Measurements from ENCODE around the gene SERPINB1. TPM values are rescaled to one million over a fixed set of nuclear protein-coding genes. Genes with fewer than 3 reads are reported as not detected.

SERPINB1 gene
- total and polyA plus RNA-seq, 9 of the 15 experiments (the other 6 are each of a cell fraction or from before 2014, with no cell fraction given), result 33.9 to 108 (median 63.8) TPM

DNA sequence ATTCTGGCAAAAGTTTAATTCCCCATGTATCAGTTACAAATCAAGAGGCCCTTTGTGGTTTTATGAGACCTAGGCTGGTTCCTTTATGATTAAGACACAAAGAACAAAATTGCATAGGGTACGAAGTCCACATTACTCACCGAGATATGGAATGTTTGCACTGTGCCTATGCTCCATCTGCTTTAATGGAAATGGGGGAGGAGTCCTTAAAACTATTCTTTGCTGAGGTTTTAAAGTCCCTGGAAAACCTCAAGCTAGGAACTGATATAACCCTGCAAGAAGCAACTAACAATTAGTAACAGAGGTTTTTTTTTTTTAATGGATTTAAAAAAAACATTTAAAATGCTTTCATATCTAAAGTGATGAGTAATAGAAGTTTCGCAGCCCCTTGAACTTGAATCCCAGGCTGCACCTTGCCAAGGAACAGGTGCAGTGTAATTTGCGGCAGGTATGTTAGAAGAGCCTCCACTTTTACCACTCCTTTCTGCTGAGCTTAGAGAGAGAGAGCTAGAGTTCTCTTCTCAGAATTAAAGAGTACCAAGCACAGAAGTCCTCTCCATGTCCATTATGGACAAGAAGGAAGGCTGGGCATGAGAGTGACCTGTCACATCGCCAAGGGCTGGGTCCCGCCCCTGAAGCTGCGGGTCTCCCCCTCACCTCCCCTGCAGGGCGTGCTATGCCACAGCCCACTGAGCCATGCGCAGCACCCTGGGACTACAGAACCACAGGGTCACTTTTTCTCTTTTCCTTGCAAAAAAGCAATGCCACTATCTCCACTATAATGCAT is 2.3 kb downstream of the SERPINB1 start (continued):
- TF ChIP-seq GABPB1 (CRISPR knock-in tag; IDR thresholded peaks at IDR 0.05) (peak; percentile 27; the same call in 1 of the 2 replicates), ZNF212 (CRISPR knock-in tag; IDR thresholded peaks at IDR 0.05) (no peak), CEBPG (CRISPR knock-in tag; IDR thresholded peaks at IDR 0.05) (no peak), CEBPG (tag; conservative IDR thresholded peaks at IDR 0.05 in 1 of 2, IDR thresholded peaks at IDR 0.05 in 1 of 2) (0 out of 4 replicates have a peak, but pooled peaks of 1 of the 2 experiments have one; percentile 10), FOSL1 (tag; conservative IDR thresholded peaks at IDR 0.05) (0 out of 2 replicates have a peak, but pooled peaks have one; percentile 42), GABPA (tag; conservative IDR thresholded peaks at IDR 0.05; ENCODE audit: low read depth) (no peak)
- TF ChIP-seq, protein P1, sequence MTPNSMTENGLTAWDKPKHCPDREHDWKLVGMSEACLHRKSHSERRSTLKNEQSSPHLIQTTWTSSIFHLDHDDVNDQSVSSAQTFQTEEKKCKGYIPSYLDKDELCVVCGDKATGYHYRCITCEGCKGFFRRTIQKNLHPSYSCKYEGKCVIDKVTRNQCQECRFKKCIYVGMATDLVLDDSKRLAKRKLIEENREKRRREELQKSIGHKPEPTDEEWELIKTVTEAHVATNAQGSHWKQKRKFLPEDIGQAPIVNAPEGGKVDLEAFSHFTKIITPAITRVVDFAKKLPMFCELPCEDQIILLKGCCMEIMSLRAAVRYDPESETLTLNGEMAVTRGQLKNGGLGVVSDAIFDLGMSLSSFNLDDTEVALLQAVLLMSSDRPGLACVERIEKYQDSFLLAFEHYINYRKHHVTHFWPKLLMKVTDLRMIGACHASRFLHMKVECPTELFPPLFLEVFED (CRISPR knock-in tag; conservative IDR thresholded peaks at IDR 0.05), result 0 out of 2 replicates have a peak, but pooled peaks have one; percentile 27

DNA sequence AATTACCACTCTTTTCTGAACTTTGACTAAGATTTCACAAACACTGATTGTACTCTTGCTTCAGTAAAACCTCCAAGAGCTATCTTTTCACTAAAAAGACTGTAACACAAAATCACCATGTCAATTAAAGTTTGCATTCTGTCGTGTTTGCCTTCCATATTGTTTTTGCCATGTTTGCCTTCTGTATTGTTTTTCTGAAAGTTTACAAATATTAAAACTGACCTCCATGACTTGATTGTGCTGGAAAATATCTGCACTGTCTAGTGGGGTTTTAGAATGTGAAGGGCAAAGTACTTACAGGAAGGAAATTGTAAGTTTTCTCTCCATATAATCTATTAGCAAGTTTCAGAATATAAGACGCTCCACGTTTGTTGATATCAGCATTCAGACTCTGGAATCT is 3.4 kb downstream of the SERPINB1 start:
- Histone ChIP-seq H3K9me1 (ENCODE audit: control insufficient read depth, insufficient read depth, low read length) (no peaks in the 10 kb centered on the region), H3K27me3 (ENCODE audit: control insufficient read depth in 2 of 2, insufficient read depth in 2 of 2, low read length in 2 of 2) (no peaks in the 10 kb centered on the region), H3K27ac (ENCODE audit: extremely low read depth, low read depth, low read length) (no peak overlapping the region), H3K9me3 (replicated peaks; ENCODE audit: control insufficient read depth, insufficient read depth, low read depth, low read length) (no peaks in the 10 kb centered on the region), H3K4me1 (replicated peaks in 1 of 2; ENCODE audit: control insufficient read depth in 2 of 2, insufficient read depth in 2 of 2, low read length in 2 of 2) (peaks cover 27 to 30% of the 10 kb centered on the region in 2 experiments), H3K4me3 (no peak overlapping the region), H3K4me2 (ENCODE audit: insufficient read depth, low read length) (no peak overlapping the region), H3K9ac (ENCODE audit: insufficient read depth in 1 of 2, low read depth in 2 of 2, low read length in 2 of 2) (no peak overlapping the region), H3K79me2 (ENCODE audit: control insufficient read depth, insufficient read depth, low read length) (peaks cover 23% of the 10 kb centered on the region), H3K36me3 (ENCODE audit: control insufficient read depth, insufficient read depth, low read length) (peaks cover 64% of the 10 kb centered on the region), H4K20me1 (replicated peaks; ENCODE audit: control insufficient read depth, insufficient read depth, low read length) (no peaks in the 10 kb centered on the region), H2AFZ (ENCODE audit: low read depth, low read length) (no peak overlapping the region)
- ChIA-PET POLR2A (interaction anchor here (0.5 to 4.0 kb wide), 5 partner anchors 11 to 391 kb away, joined by 3 to 52 read pairs (median 3); no protein-coding TSS in a partner anchor), CTCF (ENCODE audit: low intra/inter-chr PET ratio) (no interaction called here)
- no peak for ATAC-seq
- WGBS (ENCODE audit: insufficient coverage, low coverage, missing lambda C conversion rate), result 91% methylated on average over 3 of the region's 3 CpGs
- DNase-seq (ENCODE audit: extremely low read depth in 1 of 4, low spot score in 3 of 4), result no peak
- intact Hi-C loops (cut with micrococcal nuclease) (no loop called here), in situ Hi-C loops (cut with MboI) (no loop called here)
- no peak for FAIRE-seq
- no TSS peak for BruUV-seq (replicated peaks)
- TF ChIP-seq, protein P2, sequence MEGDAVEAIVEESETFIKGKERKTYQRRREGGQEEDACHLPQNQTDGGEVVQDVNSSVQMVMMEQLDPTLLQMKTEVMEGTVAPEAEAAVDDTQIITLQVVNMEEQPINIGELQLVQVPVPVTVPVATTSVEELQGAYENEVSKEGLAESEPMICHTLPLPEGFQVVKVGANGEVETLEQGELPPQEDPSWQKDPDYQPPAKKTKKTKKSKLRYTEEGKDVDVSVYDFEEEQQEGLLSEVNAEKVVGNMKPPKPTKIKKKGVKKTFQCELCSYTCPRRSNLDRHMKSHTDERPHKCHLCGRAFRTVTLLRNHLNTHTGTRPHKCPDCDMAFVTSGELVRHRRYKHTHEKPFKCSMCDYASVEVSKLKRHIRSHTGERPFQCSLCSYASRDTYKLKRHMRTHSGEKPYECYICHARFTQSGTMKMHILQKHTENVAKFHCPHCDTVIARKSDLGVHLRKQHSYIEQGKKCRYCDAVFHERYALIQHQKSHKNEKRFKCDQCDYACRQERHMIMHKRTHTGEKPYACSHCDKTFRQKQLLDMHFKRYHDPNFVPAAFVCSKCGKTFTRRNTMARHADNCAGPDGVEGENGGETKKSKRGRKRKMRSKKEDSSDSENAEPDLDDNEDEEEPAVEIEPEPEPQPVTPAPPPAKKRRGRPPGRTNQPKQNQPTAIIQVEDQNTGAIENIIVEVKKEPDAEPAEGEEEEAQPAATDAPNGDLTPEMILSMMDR (IDR thresholded peaks at IDR 0.05 in 2 of 3, conservative IDR thresholded peaks at IDR 0.05 in 1 of 3; ENCODE audit: insufficient read depth in 2 of 3, low read depth in 1 of 3, low read length in 3 of 3), result no peak
- TF ChIP-seq PCBP2 (IDR thresholded peaks at IDR 0.05; ENCODE audit: low read depth, low read length, poor library complexity, severe bottlenecking) (no peak), ZNF197 (CRISPR knock-in tag; IDR thresholded peaks at IDR 0.05; ENCODE audit: low read depth) (no peak), RFX7 (CRISPR knock-in tag; IDR thresholded peaks at IDR 0.05) (no peak), EWSR1 (IDR thresholded peaks at IDR 0.05; ENCODE audit: borderline replicate concordance, low read depth, partially characterized antibody) (no peak), ZBTB1 (CRISPR knock-in tag; IDR thresholded peaks at IDR 0.05; ENCODE audit: borderline replicate concordance, low read depth) (no peak)
